NCI-H2107 treated with DMSO at 0.1 percent for 48 hours (cell line): ENCODE measurements around the gene LHFPL6.

Experiments
- DNase-seq: peaks from one replicate; lab custom pipeline; 2025; ENCODE audit not compliant: unreplicated experiment; lab: John Stamatoyannopoulos, UW

Gene LHFPL6

GRCh38 chr13:39318161-39318560, 284.8 kb downstream of the LHFPL6 start:
- DNase-seq: no peak

GRCh38 chr13:39317291-39317690, 285.7 kb downstream of the LHFPL6 start:
- DNase-seq: no peak

GRCh38 chr13:39315796-39316195, 287.2 kb downstream of the LHFPL6 start:
- DNase-seq: no peak

DNA sequence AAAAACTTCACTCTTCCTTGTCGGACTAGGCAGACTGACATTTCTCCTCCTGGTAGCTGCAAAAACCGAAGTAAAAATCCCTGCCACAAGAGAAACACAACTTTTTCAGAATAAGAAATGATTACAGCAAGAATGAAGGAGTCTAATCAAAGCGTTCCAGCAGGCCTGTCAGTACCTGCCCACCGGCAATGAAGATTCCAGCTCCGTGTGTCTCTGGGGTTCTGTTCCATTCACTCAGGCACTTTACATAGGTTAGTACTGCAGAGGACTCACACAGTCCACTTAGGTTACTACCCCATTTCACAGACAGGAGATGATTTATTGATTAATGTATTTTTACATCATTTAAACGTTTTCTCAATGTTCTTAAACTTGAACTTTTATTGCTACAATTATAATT, 289.3 kb downstream of the LHFPL6 start:
- DNase-seq: no peak

GRCh38 chr13:39312596-39312995, 290.4 kb downstream of the LHFPL6 start:
- DNase-seq: no peak

GRCh38 chr13:39311619-39312018, 291.4 kb downstream of the LHFPL6 start:
- no peak for DNase-seq

DNA sequence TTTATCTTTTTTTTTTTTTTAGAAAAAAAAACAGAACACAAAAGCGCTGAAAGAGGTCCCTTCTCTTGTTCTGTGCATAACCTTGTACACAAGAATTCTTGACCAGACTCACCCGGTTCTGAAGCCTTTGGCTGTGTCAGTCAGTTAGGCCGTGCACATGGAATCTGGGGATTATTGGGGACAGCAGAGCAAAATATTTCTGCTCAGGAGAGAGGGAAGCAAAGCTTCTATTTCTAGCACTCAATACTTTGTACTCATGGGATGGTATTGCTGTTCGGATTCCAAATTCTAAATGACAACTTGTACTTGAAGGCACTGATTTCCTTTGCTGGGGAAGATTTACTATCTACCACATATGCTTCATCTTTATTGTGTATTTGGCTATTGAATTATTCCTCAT, 292.0 kb downstream of the LHFPL6 start:
- DNase-seq: no peak

DNA sequence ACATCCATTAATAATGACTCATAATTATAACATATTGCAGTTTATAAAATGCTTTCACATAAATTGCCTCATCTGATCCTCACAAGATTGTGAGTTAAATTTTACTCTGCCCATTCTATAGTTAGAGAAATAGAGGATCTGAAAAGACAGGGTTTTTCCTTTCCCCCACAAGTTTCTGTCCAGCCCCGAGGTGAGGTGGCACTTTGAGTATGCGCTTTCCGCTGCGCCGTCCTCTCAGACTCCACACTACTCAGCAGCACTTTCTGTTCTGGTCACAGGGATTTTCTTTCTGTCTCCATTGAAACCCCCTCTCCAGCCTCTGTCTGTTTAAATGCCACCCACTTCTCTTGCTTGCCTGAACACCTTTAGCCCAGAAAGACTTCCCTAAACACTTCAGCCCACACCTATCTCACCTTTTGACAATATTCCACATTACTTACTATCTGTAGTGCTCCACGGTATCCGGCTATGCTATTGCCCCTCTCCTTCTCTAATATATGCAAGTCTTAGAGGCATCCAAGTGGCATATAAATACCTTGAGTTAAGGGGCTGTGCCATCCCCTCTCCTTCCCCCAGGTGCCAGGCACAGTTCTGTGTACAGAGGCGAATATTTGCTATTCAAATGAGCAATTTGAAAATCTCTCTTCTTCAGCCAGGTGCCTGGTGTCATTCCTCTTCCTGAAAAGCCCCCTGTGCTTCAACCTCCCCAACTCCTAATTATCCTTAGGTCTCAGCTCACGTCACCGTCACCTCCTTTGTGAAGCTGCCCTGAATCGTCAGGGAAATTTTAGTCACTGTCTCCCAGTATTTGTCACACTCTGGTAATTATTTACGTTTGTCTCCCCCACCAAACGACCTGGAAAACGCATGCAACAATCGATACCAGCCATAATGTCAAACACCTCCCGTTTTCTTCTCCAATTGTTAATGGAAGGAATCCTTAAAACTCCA, 296.1 kb downstream of the LHFPL6 start:
- DNase-seq: no peak

GRCh38 chr13:39302820-39303219, 300.2 kb downstream of the LHFPL6 start:
- DNase-seq: no peak

GRCh38 chr13:39298951-39299350, 304.0 kb downstream of the LHFPL6 start:
- DNase-seq: no peak

- DNase-seq: no peak
These were observed 305.3 kb downstream of the LHFPL6 start for GRCh38 chr13:39297664-39298171.

GRCh38 chr13:39297023-39297422, 306.0 kb downstream of the LHFPL6 start:
- DNase-seq: no peak

DNA sequence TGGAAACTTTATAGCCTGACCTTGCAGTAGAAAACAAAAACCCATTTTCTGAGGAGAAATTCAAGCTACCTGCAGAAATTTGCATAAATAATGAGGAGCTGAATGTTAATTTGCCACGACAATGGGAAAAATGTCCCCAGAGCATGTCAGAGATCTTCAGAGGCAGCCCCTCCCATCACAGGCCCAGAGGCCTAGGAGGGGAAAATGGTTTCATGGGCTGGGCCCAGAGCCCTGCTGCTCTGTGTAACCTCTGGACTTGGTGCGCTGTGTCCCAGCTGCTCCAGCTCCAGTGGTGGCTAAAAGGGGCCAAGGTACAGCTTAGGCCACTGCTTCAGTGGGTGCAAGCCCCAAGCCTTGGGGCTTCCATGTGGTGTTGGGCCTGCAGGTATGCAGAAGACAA, 306.8 kb downstream of the LHFPL6 start:
- no peak for DNase-seq
